Endometrial microvascular endothelial cells (primary cell): ENCODE measurements around the gene TDRD1. TPM values are rescaled to one million over a fixed set of nuclear protein-coding genes. Genes with fewer than 3 reads are reported as not detected.
"Not testable (repeated sequence)": the region's sequence is repeated elsewhere in the genome, so short reads cannot be mapped to it uniquely, and the experiment has no call there.

ENCODE experiments used
- in situ Hi-C: cut with HindIII; loops from 2 replicates; pipeline ENCODE4 v1.10.0; 2017; ENCODE audit warnings: low sequenced_read_pairs, low pct_unique_long_range_greater_than_20kb; ENCODE audit errors: inconsistent ontology term
- total RNA-seq: library from RNA; depleted of rRNA; stranded (reverse); fragments of >200 nt; gene quantifications from one replicate; pipeline ENCODE4 v1.2.3, GENCODE V29; 2015; ENCODE audit errors: inconsistent ontology term

Gene TDRD1, protein sequence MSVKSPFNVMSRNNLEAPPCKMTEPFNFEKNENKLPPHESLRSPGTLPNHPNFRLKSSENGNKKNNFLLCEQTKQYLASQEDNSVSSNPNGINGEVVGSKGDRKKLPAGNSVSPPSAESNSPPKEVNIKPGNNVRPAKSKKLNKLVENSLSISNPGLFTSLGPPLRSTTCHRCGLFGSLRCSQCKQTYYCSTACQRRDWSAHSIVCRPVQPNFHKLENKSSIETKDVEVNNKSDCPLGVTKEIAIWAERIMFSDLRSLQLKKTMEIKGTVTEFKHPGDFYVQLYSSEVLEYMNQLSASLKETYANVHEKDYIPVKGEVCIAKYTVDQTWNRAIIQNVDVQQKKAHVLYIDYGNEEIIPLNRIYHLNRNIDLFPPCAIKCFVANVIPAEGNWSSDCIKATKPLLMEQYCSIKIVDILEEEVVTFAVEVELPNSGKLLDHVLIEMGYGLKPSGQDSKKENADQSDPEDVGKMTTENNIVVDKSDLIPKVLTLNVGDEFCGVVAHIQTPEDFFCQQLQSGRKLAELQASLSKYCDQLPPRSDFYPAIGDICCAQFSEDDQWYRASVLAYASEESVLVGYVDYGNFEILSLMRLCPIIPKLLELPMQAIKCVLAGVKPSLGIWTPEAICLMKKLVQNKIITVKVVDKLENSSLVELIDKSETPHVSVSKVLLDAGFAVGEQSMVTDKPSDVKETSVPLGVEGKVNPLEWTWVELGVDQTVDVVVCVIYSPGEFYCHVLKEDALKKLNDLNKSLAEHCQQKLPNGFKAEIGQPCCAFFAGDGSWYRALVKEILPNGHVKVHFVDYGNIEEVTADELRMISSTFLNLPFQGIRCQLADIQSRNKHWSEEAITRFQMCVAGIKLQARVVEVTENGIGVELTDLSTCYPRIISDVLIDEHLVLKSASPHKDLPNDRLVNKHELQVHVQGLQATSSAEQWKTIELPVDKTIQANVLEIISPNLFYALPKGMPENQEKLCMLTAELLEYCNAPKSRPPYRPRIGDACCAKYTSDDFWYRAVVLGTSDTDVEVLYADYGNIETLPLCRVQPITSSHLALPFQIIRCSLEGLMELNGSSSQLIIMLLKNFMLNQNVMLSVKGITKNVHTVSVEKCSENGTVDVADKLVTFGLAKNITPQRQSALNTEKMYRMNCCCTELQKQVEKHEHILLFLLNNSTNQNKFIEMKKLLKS
- total RNA-seq, result under 0.01 TPM

DNA sequence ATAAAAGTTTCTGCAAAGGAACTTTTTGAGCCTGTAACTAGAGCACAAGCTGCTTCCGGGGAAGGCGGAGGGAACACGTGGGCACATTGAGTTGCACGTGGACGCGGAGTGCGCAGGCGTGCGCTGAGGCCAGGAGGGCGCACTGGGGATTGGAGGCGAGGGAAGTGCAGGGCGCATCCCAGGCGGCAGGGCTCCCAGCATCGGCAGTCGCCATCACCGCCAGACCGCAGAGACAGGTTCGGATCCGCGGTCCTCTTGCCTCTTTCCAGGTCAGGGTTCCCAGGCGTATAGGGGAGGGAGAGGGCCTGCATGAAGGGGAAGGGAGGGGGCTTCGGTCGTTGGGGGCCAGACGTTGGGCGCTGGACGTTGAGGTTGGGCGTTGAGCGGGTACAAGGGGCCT is at the start of gene TDRD1:
TDRD1 (plus strand) TSS at position 206 of the 400 bp plus-strand sequence. CDS start 8,479 bp downstream, outside the sequence.
- in situ Hi-C loops, result no loop called here

DNA sequence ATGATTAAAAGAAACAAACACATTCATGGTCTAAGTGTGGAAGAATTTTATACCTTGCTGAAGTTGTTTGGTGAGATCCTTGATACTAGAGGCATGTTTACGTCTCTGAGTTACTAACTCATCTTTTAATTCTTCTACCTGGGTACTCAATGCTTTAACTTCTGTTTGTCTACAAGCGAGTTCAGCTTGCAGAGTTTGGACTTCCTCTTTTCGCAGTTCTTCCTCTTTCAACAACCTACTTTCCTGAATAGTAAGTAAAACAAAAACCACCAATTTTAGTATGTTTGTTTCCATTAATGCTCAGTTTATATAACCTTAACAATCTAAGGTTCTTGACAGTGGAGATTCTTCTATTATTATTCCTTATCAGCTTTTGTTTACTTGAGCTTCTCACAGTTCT is 48.1 kb upstream of the TDRD1 start:
- in situ Hi-C loops, result no loop called here

DNA sequence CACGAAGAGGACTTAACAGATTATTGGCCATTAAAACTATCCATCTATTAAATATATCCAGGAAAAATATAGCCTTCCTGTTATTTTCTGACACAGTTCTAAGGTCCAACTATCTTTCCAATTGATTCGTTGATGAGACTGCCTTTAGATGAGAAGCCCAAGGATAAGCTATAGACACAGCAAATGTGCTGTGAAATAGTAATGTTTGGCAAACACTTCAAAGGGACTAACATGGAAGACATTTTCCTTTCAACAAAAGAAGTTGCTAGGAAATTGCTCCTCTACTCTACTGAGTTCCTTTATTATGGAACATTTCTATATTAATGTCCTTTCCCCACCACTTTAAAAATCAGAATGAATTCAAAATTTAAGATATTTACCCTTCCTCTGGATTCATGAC is 43.7 kb upstream of the TDRD1 start:
- in situ Hi-C loops, result no loop called here

DNA sequence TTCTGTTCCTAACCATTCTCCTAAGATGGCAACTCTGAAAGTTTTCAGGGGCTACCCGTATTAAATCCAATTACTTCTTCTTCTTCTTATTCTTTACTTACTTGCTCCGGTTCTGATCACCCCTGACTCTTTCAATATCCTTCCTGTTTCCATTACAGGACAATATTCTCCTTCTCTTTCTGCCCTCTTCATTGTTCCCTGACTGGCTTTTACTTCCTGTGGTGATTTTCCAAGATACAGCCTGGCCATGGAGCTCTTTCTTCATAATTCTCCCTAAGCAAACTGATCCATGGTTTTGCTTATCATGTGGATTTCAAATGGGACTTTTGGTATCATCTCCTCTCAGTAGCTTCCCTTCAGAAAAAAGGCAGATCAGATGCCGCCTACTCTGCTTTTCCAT is 40.6 kb upstream of the TDRD1 start:
- in situ Hi-C loops, result no loop called here

DNA sequence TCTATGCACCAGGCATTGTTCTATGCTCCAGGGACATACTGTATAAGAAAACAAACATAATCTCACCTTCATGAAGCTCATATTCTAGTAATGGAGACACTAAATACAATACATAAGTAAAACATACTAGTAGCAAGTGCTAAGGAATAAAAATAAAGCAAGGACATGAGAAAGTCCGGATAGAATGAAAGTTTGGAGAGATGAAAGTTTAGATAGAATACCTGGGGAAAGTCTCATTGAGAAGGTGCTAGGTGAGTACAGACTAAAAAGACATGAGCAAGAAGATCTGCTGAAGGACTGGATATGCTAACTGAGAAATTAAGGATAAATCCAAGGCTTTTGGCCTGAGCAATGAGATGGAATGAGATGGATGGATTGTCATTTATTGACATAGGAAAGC is 39.1 kb upstream of the TDRD1 start:
- in situ Hi-C loops, result no loop called here

DNA sequence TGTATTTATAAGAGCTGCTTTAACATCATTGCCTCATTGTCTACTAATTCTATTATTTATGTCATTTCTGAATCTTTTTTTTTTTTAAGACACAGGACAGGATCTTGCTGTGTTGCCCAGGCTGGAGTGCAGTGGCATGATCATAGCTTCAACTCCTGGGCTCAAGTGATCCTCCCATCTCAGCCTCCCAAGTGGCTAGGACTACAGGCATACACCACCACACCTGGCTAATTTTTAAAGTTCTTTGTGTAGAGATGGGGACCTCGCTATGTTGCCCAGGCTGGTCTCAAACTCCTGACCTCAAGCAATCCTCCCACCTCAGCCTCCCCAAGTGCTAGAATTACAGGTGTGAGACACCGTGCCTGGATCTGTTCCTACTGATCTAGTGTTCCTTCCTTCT is 38.3 kb upstream of the TDRD1 start:
- in situ Hi-C loops, result not testable (repeated sequence)

DNA sequence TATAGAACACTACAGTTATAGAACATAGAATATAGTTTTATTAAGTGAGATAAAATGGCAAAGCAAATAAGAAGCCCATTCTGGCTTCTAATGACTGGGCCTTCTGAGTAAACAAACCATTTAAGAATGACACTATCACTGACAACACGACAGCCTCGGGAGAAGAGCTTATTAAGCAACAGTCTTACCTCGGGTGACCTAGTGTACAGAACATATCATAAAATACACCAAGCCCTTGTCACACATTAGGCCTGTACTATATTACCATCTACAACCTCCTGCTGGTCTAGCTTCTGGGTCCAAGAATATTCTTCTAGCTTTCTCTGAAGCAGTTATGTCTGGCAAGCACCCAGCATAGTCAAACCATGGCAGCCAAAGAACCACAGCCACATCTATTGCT is 37.1 kb upstream of the TDRD1 start:
- in situ Hi-C loops, result no loop called here

DNA sequence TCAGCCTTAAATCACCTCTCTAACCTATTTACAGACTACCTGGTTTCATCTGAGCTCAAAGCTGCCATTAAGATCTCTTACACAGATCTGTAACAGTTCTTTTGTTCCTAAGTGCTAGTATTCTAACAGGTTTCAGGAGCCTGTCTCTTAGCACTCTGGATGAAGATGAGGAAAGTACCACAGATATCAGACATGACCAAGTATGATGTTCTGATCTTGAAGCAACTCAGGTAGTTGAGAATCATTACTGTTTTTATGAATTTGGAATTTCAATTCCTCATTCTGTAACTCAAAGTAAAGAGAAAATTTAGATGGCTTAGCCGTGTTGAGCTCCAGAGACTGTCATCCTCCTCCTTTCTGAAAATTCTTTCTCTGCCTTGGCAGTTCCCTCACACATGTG is 36.0 kb upstream of the TDRD1 start:
- in situ Hi-C loops, result no loop called here

DNA sequence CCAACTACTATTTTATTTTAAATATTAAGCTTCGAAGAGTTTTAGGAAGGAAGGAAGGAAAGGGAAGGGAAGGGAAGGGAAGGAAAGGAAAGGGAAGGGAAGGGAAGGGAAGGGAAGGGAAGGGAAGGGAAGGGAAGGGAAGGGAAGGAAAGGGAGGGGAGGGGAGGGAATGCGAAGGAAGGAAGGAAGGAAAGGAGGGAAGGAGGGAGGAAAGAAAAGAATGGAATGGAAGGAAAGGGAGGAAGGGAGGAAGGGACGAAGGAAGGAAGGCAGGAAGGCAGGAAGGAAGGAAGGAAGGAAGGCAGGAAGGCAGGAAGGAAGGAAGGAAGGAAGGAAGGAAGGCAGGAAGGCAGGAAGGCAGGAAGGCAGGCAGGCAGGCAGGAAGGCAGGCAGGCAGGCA is 29.7 kb upstream of the TDRD1 start:
- in situ Hi-C loops, result not testable (repeated sequence)

DNA sequence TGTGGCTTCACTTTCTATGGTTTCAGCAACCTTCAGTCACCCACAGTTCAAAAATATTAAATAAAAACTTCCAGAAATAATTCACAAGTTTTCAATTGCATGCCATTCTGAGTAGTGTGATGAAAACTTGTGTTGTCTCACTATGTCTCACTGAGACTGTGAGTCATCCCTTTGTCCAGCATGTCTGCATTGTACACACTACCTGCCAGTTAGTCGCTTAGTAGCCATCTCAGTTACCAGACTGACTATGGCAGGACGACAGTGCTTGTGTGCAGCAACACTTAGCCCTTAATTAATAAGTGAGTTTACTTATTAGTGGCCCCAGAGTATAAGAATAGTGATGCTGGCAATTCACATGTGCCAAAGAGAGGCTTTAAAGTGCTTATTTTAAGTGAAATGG is 27.7 kb upstream of the TDRD1 start:
- in situ Hi-C loops, result no loop called here

DNA sequence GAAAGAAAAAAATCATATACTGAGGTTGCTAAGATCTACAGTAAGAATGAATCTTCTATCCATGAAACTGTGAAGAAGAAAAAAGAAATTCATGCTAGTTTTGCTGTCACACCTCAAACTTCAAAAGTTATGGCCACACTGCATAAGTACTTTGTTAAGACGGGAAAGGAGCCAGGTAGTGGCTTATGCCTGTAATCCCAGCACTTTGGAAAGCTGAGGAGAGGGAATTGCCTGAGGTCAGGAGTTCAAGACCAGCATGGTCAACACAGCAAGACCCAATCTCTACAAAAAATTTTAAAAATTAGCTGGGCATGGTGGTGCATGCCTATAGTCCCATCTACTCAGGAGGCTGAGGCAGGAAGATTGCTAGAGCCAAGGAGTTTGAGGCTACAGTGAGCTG is 27.3 kb upstream of the TDRD1 start:
- in situ Hi-C loops, result no loop called here

DNA sequence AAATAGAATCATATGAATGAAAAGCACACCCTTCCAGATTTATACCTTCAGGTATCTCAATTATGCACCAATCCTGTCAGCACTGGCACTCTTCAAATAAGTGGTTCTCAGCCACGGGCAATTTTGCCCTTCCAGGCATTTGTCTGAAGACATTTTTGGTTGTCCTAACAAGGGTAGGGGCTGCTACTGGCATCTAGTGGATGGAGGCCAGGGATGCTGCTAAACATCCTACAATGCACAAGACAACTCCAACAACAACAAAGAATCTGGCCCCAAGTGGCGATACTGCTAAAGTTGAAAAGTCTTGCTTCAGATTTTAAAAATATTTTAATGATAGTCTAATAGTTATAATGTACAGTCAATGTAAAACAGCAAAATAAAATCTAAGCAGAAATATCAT is 21.2 kb upstream of the TDRD1 start:
- in situ Hi-C loops, result no loop called here

DNA sequence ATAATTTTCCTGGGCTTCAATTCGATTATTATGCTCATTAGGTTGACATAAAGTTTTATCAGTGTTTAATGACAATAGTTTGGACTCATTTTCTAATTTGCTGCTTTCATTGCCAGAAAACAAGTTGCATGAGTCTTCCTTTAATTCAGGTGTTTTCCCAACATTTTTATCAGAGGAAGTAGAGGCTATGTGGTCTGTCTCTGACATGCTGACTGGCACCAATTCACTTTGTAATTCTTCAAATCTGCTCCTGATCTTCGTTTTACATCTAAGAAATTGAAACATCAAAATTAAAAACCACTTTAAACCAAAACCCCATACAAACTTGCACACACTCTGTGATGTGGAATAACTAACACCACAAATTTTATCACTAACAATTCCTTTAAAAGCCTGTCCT is 16.1 kb upstream of the TDRD1 start:
- in situ Hi-C loops, result no loop called here

DNA sequence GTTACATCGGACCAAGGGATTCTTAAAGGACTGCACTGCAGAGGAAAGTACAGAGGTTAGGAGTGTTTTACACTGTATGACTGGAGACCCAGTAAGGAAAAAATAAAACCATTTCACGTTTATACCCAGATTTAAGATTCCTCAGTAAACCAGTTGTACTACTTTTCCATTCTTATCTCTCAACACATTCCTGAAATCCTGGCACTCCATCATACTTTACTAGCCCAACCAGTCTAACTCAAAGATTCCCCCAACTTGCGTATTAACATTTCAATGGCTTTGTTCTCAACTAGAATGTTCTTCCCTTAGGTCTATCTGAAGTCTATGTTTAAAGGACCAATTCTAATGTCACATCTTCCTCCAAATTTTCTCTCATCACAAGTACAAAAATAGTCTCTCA is 13.1 kb upstream of the TDRD1 start:
- in situ Hi-C loops, result no loop called here

DNA sequence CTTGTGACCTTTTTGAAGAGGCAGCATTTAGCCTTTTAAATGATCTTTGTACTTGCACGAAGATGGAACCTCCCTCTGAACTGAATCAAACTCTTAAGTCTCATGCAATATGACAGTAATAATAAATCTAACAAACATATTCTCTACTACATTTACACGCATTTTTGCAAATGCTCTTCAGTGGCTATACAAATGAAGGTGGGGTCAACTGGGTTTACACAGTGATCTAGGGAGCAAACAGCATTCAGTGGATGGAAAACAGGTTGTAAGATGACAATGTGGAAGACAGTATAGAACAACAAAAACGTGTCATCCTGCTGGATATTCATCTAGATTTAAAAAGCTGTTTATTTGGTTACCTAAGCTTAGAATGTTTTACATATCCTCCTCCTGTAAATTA is 12.7 kb upstream of the TDRD1 start:
- in situ Hi-C loops, result no loop called here

DNA sequence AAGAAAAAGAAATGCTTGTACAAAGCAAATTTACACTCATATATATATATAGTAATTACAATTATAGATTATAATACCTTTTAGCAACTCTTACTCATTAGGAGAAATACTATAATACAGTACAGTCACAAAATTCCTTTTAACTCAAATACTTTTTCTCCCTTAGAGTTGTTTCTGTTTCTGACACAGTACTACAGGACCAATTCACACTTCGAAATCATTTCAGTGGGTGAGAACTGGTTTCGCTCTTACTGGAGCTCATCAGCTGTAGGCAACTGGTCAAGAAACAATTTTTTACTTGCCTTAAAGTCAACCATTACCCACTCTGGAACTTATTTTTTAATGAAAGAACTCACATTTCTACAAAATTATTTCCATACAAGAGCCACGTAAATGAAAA is 11.2 kb upstream of the TDRD1 start:
- in situ Hi-C loops, result no loop called here

DNA sequence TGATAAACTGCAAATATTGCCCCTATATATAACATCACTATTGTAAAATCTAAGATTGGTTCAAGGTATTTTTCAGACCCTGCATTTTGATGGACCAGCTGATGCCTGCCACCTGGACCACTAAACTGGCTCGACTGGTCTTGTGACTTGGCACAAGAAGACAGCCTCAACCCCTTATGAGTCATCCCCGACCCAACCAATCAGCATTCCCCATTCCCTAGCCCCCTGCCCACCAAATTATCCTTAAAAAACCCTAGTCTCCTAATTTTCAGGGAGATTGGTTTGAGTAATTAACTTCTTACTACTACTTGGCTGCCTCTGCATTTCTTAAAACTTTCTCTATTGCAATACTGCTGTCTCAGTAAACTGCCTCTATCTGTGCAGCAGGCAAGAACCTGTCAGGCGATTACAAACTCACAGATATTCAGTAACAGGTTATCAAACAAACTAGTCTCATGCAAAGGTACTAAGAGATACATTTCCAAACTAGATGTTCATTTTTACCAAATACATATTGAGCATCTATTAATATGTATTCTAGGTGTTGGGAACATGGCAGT is 10.6 kb upstream of the TDRD1 start:
- in situ Hi-C loops, result no loop called here

DNA sequence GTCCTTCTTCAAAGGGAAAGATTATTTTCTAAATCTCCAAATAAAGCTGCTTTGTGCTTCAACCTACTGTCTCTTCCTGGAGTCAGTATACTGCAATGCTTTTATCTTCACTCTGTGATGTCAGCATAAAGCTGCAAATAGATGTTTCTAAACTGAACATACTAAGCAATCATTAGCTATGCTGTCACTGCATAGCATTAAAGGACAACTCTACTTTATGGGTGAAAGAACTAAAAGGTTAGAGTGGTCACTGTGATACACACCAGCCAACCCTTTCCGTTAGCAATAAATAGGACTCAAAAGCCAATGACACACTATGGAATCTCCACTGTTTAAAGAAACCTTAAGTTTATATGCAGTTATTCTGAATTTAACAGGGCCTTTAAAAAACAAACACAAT is 6.9 kb upstream of the TDRD1 start:
- in situ Hi-C loops, result no loop called here
